GM18526 (cell line): ENCODE measurements around the gene URB1.

Source experiments
- POLR2A ChIP-seq: IDR thresholded peaks from 3 replicates; pipeline ENCODE4 v1.6.1; 2011; ENCODE audit not compliant: insufficient read length; ENCODE audit errors: extremely low read depth

Gene URB1

GRCh38 chr21:32322676-32323075, 70.1 kb downstream of the URB1 start:
- TF ChIP-seq POLR2A = no peak

GRCh38 chr21:32322103-32322502, 70.7 kb downstream of the URB1 start:
- TF ChIP-seq POLR2A = no peak

DNA sequence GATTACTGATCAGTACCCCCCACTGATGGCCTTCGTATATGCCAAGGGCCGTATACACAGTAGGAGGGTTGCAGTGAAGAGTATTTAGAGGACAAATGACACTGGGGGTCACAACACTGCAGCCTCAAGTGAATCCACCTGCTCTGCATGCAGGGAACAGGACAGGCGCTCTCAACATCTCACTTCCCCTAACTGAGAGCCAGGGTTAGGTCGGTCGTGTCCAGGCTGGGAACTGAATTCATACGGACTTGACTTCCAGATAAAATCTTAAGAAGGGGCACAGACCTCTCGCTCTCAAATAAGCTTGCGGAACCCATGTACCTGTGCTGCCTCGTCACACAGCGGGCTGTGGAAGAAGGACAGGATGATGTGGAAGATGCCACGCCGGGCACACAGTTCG, 71.3 kb downstream of the URB1 start:
- no peak for TF ChIP-seq POLR2A

- no peak for TF ChIP-seq POLR2A
Observed at GRCh38 chr21:32320726-32321125, 72.1 kb downstream of the URB1 start.

DNA sequence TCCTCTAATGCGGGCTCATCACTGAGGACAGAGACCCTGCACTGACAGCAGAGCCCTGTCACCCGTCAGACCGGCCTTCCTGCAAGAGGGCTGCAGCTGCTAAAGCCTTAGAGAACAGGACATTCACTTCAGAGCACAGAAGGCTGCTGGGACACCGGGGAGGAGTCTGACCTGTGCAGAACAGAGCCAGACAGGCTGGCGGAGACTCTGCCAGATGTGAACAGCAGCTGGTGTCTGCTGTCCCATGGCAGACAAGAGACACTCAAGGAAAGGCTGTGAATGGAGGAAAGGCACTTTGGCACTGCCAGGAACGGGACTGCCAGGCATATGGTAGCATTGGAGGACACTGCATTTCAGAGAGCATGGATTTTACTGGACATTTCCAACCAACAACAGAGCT, 72.8 kb downstream of the URB1 start:
- no peak for TF ChIP-seq POLR2A

DNA sequence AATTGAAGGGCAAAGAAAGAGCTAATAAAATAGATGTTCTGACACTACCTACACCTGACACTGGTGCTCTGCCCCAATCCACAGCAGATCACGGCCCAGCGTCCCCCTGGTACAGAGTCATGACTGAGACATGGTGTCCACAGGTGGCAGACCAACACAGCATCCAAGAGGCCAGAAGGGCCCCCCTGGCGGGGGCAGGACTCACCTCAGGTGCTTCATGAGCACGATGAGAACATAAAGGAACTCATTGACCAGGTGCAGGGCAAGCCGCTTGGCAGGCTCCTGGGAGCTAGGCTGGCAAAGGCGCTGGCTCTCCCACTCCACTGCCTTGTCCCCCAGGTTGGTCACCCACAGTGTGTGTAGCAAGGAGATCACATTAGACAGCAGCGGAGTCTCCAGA, 73.8 kb downstream of the URB1 start:
- no peak for TF ChIP-seq POLR2A

GRCh38 chr21:32317726-32318125, 75.1 kb downstream of the URB1 start:
- no peak for TF ChIP-seq POLR2A

DNA sequence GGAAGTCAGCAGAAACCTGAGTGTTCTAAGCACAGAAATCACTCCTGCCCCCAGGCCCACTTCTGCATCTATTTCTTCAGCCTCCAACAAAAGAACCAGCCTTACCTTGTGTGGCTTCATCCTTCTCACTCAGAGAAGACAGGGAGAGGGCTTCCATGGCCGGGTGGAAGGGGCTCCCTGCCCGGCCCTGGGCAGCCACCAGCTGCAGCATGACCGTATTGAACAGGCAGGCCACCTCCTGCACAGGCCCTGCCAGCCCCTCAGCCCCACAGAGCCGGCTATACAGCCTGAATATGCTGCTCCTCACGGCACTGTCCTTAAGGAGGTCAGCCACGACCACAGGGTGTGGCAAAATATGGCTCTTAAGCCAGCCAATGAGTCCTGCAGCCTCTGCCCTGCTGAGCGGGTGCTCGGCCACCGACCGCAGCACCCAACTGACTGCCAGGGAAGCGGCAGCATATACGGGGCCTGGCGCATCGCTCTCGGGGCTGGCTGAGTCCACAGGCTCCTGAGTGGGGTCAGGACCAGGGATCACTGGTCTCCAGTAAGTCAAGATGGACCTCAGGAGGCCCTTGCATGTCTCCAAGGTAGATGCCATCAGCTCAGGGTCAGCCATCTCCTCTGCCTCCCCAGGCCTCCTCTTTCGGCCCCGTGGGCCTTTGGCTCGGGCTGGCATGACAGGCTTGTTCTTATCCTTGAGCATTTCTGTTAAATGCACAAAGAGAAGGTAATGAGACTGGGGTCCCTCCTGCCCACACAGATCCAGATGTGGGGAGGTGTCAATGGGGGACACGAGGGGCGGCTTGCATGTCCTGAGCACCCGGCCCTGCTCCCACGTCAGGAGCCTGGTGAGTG, 76.2 kb downstream of the URB1 start:
- no peak for TF ChIP-seq POLR2A

GRCh38 chr21:32315511-32316281, 77.1 kb downstream of the URB1 start:
- no peak for TF ChIP-seq POLR2A

DNA sequence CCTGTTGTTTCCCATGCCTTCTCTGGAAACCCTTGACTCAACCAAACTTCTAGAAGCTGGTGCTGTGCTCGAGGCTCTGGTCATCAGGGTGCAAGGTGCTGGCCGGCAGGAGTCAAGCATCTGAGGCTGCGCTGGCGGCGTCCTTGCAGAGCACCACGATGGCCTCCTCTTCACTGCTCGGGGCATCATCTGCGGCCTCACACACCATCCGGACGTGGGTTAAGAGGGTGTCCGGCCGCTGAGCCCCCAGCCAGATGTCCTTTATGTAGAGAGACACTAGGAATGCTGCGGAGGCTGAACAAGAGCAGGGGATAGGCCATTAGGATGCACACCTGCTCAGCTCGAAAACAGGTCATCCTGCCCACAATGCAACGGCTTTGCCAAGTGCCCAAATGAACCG, 78.0 kb downstream of the URB1 start:
- no peak for TF ChIP-seq POLR2A

GRCh38 chr21:32312976-32313375, 79.8 kb downstream of the URB1 start:
- TF ChIP-seq POLR2A = no peak

DNA sequence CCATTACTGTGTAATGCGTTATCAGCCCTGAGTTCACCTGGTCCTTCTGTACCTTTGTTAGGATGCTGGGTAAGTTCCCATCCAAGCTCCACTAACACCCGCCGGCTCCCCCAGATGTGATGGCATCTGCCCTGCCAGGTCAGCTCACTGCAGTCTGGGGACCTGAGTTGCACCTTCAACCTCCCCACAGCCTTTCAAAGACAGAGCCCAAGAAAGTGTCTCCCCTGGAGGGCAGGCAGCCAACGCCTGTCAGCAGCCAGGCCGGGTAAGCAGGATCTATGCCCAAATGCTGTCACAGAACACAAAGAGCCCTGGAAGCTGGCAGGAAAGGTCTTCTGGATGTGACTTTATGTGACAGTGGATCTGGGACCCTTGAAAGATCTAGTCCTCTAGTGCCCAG, 80.5 kb downstream of the URB1 start:
- no peak for TF ChIP-seq POLR2A

DNA sequence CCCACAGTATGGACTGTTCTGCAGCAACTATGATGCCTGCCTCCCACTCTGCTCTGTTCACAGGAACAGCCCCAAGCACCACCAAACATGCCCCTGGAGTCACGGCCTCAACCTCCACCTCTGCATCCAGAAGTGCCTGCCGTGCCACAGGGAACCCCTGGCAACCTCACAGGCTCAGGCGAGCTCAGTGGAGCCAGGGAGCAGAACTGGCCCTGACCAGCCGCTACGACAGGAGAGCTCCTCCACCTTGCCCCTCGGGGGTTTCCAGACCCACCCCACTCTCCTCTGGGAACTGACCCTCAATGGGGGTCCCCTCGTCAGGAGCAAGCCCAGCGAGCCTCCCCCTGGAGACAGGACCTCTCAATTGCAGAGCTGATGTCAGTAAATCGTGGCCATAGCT, 81.2 kb downstream of the URB1 start:
- TF ChIP-seq POLR2A = no peak

- no peak for TF ChIP-seq POLR2A
Observed at GRCh38 chr21:32309906-32310460, 82.8 kb downstream of the URB1 start.

- no peak for TF ChIP-seq POLR2A
Observed at GRCh38 chr21:32308696-32309095, 84.1 kb downstream of the URB1 start.

DNA sequence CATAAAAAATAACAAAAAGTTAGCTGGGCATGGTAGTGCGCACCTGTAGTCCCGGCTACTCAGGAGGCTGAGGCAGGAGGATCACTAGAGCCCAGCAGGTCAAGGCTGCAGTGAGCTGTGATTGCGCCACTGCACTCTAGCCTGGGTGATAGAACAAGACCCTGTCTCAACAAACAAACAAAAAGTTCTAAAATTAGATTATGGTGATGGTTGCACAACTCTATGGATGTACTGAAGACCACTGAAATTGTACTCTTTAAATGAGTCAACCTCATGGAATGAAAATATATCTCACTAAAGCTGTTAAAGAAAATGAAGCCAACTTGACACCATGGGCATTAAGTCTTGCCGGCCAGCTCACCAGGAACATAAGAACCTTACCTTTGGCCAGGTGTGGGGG, 85.1 kb downstream of the URB1 start:
- TF ChIP-seq POLR2A = no peak
